Smooth muscle cell of the brain vasculature (primary cell): Measurements from ENCODE around the gene GPC4.

Experiments used
- DNase-seq: peaks from one replicate; pipeline ENCODE4 v3.0.0-alpha.2; 2012; ENCODE audit warnings: low read depth, low spot score

Gene GPC4

DNA sequence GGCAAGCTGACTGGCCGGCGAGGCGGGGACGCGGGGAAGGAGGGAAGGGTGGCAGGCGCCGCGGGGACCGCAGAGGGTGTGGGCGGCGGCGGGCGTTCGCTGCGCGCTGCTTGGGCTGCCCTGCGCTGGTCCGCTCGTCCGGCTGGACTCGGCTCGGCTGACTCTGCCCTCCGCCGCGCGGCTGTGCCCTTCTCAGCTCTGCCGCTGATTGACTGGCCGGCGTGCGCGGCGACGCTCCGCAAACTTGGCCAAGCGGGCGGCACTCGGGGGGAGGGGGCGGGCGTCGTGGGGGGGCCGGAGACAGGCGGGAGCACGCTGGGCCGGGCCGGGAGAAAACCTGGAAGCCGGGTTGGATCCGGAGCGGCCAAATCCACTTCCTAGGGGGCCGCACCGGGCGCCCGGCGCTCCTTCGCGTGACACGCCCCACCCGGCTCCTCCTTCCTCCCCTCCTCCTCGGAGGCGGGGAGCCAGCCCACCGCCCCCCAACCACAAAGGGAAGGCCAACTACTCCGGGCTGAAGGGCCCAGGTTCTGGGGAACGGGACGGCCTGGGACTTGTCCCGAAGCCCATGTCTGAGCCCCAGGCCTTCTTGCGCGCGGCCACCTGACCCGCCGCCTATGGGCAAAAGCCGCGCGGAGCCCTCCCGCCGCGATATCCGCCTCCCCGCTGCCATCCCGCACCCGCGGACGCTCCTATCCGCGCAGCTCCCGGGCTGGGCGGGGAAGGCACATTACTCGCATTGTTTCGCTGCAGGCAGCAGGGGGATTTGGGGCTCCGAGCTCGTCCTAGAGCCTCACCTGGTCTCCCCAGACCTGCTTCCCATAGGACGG is at the start of gene GPC4:
Gene GPC4, minus strand, starts transcription at position 214 of the 830 bp plus-strand sequence. CDS start 524 bp downstream, outside the sequence.
- no peak for DNase-seq

DNA sequence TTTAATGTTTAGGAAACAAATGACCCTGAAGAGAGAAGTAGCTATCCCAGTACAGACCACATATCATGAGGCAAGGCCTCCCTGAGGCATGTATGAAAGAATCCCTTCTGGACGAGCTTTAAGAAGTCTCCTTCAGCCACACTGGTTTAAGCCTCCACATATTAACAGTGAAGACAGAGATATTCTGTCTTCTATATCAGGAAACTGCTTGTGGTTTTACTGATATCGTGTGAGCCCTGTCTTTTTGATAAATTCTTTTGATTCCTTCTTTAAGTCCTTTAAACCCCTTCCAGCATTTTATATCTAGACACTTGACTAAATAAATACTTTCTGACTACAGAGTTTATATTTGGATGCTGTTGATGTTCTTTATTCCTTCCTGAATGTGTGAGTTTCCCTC is 45.9 kb upstream of the GPC4 start:
- no peak for DNase-seq

DNA sequence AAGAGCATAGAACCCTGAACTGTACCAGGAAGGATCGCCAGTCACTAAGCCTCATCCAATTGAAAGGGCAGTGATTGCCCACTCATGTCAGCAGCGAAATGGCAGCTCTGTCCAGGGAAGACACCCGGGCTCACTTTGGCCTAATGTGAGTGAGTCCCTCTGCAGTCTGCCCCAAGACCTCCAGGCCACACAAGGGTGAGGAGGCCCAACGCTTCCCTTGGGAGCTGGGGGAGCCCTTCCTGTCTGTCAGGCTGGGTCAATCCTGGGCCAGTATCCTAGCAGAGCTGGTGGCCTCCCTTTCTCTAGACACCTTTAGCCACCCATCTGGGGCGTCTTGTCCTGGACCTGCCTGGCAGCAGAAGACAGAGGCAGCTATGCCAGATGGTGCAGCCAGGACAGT is 39.6 kb upstream of the GPC4 start:
- DNase-seq, result no peak

DNA sequence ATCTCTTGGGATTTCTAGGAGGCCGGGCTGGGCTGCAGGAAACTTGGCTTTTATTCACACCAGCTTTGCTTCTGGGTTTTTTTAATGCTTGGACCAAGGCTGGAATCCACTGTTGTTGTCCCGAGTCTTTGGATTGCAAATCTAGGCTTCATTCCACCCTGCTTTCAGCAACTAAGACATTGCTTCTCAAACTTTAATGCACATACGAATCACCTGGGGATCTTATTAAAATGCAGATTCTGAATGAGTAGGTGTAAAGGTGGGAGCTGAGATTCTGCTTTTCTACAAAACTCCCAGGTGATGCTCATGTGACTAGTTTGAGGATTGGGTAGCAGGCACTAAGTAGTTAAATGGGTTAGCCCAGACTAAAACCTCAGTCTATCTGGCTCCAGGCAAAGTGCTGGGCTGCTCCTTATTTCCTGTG is 39.2 kb upstream of the GPC4 start:
- no peak for DNase-seq

DNA sequence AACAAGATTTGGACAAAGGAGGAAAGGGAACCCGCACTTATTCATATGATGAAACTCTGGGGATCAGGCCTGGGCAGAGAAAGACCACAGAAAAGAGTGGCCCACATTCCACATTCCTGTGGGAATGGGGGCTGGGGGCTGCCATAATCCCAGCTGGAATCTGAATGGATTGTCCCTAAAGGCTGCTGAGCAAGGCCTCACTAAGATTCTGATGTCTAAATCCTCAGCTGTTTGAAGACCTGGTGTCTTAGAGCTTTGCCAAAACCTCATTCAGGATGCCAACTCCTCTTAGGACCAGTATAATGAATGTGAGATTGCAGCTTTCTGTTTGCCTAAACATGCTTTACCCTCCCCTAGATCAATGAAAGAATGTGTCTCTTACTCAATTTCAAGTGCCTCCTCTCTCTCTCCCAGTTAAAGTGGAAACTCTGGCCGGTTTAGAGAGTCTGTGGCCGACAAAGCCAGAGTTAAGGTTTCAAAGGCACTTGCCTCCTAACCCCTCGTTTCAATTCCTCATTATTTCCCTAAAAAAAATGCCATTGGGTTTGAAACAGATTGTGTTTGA is 33.3 kb upstream of the GPC4 start:
- no peak for DNase-seq

DNA sequence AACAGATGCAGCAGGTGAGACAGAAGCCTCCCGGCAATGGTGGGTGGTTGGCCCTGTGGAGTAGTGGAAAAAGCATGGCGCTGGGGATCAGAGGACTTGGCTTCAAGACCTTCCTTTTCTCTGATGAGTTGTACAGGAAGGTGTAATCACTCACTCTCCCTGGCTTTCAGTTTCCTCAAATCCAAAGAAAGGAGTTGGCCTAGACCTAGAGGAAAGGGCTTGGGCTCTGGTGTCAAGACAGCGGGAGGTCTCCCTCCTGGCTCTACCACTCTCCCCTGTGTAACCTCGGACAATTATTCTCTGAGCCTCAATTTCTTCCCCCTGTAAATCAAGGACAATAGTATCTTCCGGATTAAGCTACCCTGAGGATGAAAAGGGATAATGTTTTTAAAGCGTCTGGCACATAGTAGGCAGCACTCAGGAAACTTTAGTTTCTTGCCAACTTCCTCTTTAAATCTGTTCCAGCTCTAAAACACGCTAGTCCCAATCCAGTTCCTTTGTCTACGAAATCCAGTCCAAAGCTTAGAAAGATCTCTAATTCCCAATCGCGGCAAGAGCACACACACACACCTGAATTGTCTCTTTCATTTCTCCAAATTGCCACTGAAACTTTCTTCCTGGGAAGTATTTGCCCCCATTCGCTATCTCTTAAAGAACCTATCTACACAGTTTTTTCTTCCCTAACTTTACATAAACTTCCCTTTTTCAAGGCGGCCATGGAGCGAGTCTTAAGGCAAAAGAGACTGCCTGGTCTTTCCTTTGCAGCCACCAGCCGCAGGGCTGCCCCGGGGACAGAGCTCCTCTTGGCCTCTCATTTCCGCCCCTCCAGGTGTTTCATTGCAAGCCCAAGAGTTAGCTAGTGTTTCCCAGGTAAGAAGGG is 29.9 kb upstream of the GPC4 start:
- no peak for DNase-seq

DNA sequence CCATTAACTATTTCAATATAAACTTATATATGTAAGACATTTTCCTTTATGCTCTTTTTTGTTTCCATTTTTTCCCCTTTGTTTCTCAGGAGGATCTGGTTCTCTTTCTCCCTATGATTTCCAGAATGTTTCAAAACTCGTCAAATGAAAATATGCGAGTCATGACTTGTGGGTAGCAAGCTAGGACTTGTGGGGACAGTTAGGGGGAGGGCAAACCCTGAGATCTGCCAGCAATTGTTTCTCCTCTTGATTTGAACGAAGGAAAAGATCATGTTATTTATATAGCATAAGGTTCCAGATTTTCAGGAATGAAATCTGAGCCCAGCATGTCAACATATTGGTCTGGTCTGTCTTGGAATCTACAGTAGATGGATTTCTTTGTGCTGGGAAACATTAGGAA is 28.9 kb upstream of the GPC4 start:
- no peak for DNase-seq

DNA sequence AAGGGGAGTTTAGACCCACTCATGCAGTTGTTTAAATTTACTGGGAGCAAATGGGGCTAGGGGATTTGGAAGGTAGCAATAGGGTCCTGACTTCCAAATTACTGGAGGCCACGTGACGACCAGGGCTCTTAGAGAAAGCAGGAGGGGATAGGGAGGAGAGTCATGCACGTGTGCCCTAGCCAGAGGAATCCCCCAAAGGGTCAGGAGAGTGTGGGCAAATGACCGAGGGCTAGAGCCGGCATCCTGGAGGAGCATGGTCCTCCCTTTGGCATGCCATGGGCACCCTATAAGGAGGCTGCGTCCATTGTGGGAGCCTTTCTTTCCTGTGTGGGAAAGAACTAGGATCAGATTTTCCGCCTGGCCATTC is 25.5 kb upstream of the GPC4 start:
- DNase-seq, result no peak

DNA sequence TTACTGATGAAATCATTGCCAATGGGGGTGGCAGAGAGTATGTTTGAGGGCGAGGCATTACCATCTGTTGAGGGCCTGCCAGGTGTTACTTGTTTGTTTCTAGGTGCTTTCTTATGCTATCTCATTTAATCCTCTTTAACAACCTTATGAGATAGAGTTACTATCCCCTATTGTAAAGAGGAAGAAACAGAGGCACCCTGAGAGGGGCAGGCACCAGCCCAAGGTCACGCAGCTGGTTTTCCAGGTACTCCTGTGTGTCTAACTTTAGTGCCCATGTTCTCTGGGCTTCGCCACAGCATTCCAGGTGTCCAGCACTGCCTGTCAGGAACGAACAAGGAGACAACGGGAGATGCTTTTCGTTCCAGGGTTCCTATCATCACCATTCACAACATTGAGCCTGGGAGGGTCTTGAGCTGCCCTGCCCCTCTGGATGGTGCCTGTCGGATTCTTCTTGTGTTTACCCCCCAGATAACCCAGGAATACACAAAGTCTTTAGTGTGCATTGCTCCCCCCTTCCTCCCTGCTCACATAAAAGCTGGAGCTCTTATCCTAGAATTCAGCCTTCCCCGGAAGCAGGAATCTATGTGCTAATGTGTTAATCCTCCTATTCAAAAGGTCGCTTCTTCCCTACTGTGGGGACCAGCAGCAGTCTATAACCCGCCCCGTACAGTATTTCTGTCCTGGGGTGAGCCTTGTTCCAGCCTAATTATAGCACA is 24.9 kb upstream of the GPC4 start:
- DNase-seq, result no peak

DNA sequence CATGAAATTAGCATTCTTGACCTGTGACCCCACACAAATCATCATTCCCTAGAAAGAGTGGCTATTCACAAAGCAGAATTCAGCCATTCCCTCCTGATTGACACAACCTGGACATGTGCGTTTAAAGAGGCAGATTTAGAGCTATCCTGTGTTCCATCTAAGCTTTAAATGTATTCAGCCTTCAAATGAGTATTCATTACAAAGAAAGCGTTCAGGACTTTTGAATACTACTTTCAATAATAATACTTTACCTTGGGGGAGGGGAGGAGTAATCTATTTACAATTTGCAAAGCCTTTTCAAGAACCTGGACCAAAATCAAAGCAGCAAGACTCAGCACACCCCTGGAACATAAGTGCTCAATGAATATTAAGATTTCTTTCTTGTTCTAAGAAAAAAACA is 22.5 kb upstream of the GPC4 start:
- no peak for DNase-seq

DNA sequence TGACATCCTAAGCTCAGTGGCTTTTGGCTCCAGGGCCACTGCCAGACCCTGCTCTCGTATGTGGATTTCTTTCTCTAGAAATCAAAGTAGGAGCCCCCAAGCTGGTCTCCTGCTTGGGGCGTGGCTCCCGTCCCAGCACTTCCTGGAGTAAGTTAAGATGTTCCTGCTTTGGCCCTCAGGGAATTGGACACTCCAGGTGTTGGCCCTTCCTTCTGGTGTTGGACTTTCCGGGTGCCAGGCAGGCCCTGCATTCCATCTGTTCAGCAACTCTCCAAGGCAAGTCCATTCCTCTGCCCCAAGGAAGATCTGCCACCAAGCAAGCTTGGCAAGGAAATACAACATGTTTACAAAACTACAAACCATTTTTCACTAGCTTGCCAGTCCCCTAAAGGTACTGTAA is 22.1 kb upstream of the GPC4 start:
- no peak for DNase-seq

DNA sequence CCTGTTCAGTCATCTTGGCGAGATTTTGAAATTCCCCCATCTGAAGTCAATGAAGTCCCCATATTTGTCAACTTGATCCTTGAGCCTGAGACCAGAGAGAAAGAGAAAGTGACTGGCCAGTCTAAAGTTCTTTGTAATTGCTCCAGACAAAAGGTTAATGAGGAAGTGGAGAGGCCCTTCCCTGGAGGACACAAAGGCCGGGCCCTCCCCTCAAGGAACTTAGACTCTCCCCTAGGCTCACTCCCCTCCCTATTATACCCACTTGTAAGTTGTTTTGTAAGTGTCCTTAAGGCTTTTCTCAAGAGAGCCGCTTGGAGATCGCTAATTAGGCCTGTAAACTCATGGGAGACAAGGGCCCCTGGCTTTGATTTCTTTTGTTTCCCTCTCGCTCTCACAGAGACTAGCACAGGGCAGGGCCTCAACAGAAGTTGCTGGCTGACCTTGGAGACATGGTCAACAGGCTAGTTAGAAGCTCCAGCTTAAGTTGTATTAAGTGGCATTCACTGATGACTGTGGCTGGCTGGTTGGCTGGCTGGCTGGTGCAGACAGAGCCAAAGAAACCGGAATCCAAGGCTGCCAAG is 20.3 kb upstream of the GPC4 start:
- DNase-seq, result no peak

DNA sequence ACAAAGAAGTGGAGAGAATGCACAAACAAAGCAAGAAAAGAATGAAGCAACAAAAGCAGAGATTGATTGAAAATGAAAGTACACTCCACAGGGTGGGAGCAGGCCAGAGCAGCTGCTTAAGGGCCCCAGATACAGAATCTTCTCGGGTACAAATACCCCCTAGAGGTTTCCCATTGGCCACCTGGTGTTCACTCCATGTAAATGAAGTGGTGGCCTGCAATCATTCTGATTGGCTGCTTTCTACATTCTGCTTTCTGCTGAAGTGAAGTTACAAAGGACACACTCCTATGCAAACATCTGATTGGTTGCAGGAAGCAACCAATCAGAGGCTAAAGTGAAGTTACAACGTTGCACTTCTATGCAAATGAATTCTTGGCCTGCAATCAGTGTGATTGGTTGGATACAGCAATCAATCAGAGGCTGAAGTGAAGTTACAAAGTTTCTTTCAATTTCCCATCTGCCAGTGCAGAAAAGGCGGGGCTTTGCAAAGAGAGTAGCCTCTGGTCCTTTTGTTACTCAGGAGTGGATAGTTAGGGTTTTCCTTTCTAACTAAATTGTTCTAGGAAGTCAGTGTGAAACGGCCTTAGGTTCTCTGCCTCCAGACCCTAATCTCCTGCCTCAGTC is 19.0 kb upstream of the GPC4 start:
- DNase-seq, result no peak

DNA sequence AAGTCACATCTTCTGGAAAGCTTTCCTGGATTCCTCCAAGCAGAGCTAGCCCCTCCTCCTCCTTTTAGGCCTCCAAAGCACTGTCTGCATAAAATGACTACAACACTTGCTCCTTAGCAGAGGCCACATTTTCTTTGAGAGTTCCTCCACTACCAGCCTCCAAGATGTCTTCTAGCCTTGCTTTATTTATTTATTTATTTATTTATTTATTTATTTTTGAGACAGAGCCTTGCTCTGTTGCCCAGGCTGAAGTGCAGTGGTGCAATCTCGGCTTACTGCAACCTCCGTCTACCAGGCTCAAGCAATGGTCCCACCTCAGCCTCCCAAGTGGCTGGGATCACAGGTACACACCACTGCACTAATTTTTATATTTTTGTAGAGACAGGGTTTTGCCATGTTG is 4.6 kb upstream of the GPC4 start:
- no peak for DNase-seq

DNA sequence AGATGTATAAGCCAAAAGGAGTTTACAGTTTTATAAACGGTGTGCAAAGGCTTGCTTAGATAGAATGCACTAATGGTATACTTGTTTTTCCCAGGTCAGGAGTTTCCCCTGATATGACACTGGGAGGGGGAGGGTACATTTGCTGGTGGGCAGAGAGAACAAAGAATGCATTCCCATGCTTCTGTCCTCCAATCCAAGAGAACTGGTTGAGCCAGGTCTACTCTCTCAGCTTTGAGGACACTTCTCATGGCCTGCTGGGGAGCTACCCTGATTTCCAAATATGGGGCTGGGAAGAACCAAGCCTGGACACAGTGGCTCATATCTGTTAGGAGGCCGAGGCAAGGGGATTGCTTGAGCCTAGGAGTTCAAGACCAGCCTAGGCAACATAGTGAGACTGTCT is 3.3 kb upstream of the GPC4 start:
- DNase-seq, result no peak

DNA sequence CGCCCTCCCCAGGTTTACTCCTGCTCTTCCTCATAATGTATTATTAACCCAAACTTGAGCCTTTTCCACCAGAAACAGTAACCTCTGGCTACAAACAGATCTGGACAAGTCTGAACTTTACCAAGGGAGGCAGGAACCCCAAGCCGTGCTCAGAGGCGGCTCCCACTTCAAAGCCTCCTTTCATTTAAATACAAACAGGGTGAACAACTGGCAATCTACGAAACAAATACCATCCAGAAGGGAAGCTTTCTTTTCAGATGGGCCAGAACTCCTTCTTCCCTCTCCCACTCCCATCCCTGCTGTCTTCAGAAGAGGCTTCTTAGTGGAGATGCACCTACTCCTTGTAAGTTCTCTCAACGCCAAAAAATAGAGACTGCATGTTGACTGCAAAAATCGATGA is 2.1 kb upstream of the GPC4 start:
- DNase-seq, result no peak

DNA sequence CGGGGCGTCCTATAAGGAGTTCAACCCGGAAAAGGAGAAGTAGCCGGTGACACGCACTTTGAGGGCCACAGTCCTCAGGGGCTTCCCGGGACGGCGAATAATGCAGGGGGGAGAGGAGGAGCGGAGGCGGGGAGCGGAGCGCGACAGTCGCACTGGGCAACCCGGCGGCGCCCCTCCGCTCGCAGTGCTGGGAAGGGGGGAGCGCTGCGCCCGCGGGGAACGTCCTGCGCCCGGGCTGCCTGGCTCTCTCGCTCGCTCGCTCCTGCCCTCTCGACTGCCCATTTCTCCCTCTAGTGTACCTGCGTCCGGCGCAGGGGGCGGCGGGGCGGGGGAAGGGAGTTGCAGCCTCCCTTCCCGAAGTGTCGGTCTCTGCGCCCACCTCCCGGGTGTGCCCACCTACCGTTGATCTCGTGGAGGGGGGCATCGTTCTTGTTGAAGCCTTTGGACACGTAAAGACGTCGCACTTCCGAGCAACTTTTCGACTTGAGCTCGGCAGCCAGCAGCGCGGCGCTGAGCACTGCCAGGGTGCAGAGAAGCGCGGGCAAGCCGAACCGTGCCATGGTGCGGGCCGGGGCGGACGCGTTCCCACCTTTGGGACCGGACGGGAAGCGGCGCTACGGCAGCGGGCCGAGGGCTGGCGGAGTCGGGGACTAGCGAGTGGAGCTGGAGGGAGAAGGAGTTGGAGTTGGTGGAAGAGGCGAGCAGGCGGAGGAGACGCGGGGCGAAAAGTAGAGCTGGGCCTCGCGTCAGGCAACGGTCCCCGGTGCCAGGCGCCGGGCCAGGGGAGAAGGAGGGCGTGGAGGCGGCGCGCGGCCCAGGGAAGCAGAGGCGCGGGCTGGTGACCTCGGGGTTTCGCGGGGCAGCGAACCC is 648 bp downstream of the GPC4 start:
- DNase-seq, result no peak

DNA sequence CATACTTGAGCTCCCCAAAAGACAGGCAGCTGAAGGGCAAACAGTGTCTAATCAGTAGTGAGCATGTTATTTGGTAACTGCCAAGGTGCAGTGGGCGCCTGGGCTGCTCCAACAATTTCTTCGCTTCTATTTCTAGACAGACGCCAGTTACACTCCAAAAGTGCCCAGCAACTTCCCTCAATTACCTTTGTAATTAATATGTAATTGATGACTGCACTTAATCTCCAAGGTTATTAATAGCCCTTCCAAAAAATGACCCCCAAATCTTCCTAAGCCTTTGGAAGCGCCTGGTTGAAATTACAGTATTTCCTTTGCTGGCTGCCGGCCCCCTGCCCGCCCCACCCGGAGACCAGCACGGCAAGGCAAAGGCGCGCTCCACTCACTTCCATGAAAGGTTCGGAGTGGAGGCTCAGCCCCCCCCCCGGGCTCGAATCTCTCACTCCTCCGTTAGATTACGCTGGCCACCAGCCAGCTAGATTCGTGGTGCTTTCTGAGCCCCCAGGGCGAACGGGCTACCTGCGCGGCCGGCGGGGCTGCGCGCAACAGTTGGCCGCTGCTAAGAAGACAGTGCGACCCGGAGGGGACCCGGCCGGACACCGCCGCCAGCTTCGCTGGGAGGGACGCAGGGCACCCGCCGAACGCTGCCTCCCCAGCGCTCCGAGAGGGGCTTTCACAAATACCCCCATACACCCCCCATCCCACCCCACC is 1.9 kb downstream of the GPC4 start:
- DNase-seq, result no peak

DNA sequence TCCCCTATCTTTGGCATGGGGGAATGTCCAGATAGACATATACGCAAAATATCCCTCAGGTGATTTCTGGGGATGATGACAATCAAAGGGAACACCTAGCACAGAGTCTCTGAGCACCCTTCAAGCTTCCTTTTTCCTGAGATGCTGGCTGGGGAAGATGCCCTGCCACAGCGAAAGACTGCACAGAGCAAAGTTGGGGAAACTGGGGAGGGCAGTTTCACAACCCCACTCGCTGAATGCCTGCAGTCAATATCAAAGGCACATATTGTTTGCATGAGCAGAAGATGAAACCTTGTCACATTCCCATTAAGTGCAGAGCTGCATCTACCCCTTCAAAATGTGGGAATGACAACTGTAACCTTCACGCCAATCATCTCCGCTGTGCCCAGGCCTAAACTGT is 2.6 kb downstream of the GPC4 start:
- no peak for DNase-seq

DNA sequence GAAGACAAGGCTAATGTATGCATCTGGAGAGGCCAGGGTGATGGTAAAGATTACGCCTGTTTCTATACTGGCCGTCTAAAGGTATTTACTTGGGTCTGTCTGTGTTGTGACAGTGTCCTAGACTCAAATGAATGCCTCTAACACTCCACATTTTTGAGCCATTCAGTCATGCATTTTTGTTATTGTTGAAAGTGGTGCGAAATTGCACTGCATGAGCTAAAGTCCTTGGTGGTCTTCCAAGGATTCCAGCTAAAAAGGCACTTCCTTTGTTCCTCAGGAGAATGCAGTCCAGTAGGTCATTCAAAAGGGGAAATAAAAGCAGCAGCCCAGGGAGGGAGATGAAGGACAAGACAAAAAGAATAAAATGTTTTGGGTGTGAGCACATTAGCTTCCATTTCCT is 3.0 kb downstream of the GPC4 start:
- DNase-seq, result no peak
